Smooth muscle cell (in vitro differentiated cells): Measurements from ENCODE around the gene OR51E1. TPM values are rescaled to one million over a fixed set of nuclear protein-coding genes. Genes with fewer than 3 reads are reported as not detected.

Source experiments
- DNase-seq: peaks from one replicate; lab custom pipeline; 2025; ENCODE audit not compliant: unreplicated experiment; lab: John Stamatoyannopoulos, UW
- H2AFZ ChIP-seq: fragments of 200-600 bp; sonication (generic); 2 replicates; pipeline ENCODE4 v1.6.0; 2016; ENCODE audit warnings: antibody characterized with exemption, low read depth, mild to moderate bottlenecking
- H3F3A ChIP-seq: fragments of 200-600 bp; sonication (generic); 2 replicates; pipeline ENCODE4 v1.6.0; 2017; ENCODE audit warnings: antibody characterized with exemption, low read depth
- H3K27ac ChIP-seq: fragments of 200-600 bp; sonication (generic); 2 replicates; pipeline ENCODE4 v1.5.1; 2016; ENCODE audit warnings: low read depth, mild to moderate bottlenecking
- H3K27me3 ChIP-seq: fragments of 200-600 bp; sonication (generic); 2 replicates; pipeline ENCODE4 v1.6.1; 2016; ENCODE audit warnings: low read depth, mild to moderate bottlenecking
- H3K36me3 ChIP-seq: fragments of 200-600 bp; sonication (generic); 2 replicates; pipeline ENCODE4 v1.5.1; 2016; ENCODE audit warnings: low read depth
- H3K4me1 ChIP-seq: fragments of 200-600 bp; sonication (generic); 2 replicates; pipeline ENCODE4 v1.5.1; 2016; ENCODE audit warnings: low read depth
- H3K4me2 ChIP-seq: fragments of 200-600 bp; sonication (generic); 2 replicates; pipeline ENCODE4 v1.6.0; 2016; ENCODE audit warnings: mild to moderate bottlenecking
- H3K4me3 ChIP-seq: fragments of 200-600 bp; sonication (generic); 2 replicates; pipeline ENCODE4 v1.5.1; 2016; ENCODE audit warnings: mild to moderate bottlenecking
- H3K79me2 ChIP-seq: fragments of 200-600 bp; sonication (generic); 2 replicates; pipeline ENCODE4 v1.6.0; 2016; ENCODE audit warnings: low read depth, mild to moderate bottlenecking
- H3K9ac ChIP-seq: fragments of 200-600 bp; sonication (generic); 2 replicates; pipeline ENCODE4 v1.6.0; 2016; ENCODE audit warnings: low read depth
- H3K9me3 ChIP-seq: fragments of 200-600 bp; sonication (generic); replicated peaks from 2 replicates; pipeline ENCODE4 v1.5.1; 2016; ENCODE audit warnings: low read depth
- H4K20me1 ChIP-seq: fragments of 200-600 bp; sonication (generic); 2 replicates; pipeline ENCODE4 v1.6.0; 2016; ENCODE audit warnings: low read depth
- WGBS: methylation state at CpG from one replicate; pipeline ENCODE4 v1.1.7; 2016; ENCODE audit warnings: low lambda C conversion rate; 5-methylcytosine and 5-hydroxymethylcytosine counted together
- polyA plus RNA-seq: library from polyadenylated mRNA; unstranded; fragments of >200 nt; fragmentation: Nextera tagmentation; extraction: Ambion mirVana; gene quantifications from 2 replicates; pipeline ENCODE4 v1.2.1, GENCODE V29; 2016
- total RNA-seq: library from RNA; depleted of rRNA; stranded (reverse); fragments of >200 nt; gene quantifications from 2 replicates; pipeline ENCODE4 v1.2.3, GENCODE V29; 2014
- TF ChIP-seq, protein P1 (sequence below): fragments of 200-600 bp; sonication (generic); IDR thresholded peaks from 2 replicates; pipeline ENCODE4 v1.5.1; 2017; ENCODE audit warnings: borderline replicate concordance, mild to moderate bottlenecking, antibody characterized with exemption; ENCODE audit not compliant: insufficient read depth, poor library complexity, severe bottlenecking

OR51E1 gene
- total and polyA plus RNA-seq, 2 experiments from 2014 or later = not detected

- WGBS = 87% methylated on average over 2 of the region's 2 CpGs
- H3K27me3 ChIP-seq = no peaks in the 10 kb centered on the region
Observed at GRCh38 chr11:4636136-4636535, 7.6 kb upstream of the OR51E1 start.

GRCh38 chr11:4636962-4637661 is 6.7 kb upstream of the OR51E1 start, which contains the start of gene OR51D1:
OR51D1 (plus strand) TSS chr11:4637477; CDS start chr11:4639791, 2,314 bp downstream.
- Histone ChIP-seq H3K27me3 (no peaks in the 10 kb centered on the region), H3K9ac (no peak within 1 kb of the TSS), H3K79me2 (no peaks in the 10 kb centered on the region), H4K20me1 (no peaks in the 10 kb centered on the region), H3F3A (no peaks in the 10 kb centered on the region), H3K4me3 (peak within 1 kb of the TSS; percentile 38), H3K36me3 (no peaks in the 10 kb centered on the region), H3K27ac (no peak within 1 kb of the TSS), H3K4me2 (peak within 1 kb of the TSS; percentile 80), H3K4me1 (no peaks in the 10 kb centered on the region), H3K9me3 (no peaks in the 10 kb centered on the region), H2AFZ (peak within 1 kb of the TSS; percentile 79)
- DNase-seq = peak; percentile 43
- TF ChIP-seq, protein P1, sequence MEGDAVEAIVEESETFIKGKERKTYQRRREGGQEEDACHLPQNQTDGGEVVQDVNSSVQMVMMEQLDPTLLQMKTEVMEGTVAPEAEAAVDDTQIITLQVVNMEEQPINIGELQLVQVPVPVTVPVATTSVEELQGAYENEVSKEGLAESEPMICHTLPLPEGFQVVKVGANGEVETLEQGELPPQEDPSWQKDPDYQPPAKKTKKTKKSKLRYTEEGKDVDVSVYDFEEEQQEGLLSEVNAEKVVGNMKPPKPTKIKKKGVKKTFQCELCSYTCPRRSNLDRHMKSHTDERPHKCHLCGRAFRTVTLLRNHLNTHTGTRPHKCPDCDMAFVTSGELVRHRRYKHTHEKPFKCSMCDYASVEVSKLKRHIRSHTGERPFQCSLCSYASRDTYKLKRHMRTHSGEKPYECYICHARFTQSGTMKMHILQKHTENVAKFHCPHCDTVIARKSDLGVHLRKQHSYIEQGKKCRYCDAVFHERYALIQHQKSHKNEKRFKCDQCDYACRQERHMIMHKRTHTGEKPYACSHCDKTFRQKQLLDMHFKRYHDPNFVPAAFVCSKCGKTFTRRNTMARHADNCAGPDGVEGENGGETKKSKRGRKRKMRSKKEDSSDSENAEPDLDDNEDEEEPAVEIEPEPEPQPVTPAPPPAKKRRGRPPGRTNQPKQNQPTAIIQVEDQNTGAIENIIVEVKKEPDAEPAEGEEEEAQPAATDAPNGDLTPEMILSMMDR = peak; percentile 89
- 37% methylated on average over 21 of the region's 21 CpGs for WGBS

More at GRCh38 chr11:4636136-4636535, 7.6 kb upstream of the OR51E1 start:
- H3K9me3 ChIP-seq = no peaks in the 10 kb centered on the region
- H3K9ac ChIP-seq = no peak overlapping the region
- no peaks in the 10 kb centered on the region for H4K20me1 ChIP-seq
- TF ChIP-seq, protein P1 = no peak
- H3K36me3 ChIP-seq = no peaks in the 10 kb centered on the region
- H3F3A ChIP-seq = no peaks in the 10 kb centered on the region
- H3K4me1 ChIP-seq = no peaks in the 10 kb centered on the region
- no peaks in the 10 kb centered on the region for H3K79me2 ChIP-seq
- H2AFZ ChIP-seq = peak overlapping the region; percentile 45
- no peak overlapping the region for H3K27ac ChIP-seq
- H3K4me3 ChIP-seq = no peak overlapping the region
- H3K4me2 ChIP-seq = no peak overlapping the region
- DNase-seq = no peak

DNA sequence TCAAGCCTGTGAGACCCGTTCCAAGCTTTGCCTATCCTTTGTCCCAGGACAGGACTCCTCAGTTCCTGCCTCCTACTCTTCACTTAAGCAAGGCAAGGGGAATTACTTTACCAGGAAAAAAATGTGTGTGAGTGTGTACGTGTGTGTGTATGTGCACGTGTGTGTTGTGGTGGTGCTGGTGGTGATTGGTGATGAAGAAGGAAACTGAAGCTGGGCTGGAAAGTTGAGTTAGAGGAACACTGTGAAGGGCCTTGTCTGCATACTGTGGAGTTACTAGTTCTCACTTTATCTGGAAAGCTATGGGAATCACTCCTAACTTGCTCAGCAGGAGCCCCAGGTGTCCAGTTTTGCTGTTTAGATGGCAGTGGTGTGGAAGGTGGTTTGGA is 6.1 kb upstream of the OR51E1 start:
- Histone ChIP-seq H3K9me3 (no peaks in the 10 kb centered on the region), H3F3A (no peaks in the 10 kb centered on the region), H2AFZ (no peak overlapping the region), H3K4me2 (no peak overlapping the region), H4K20me1 (no peaks in the 10 kb centered on the region), H3K36me3 (no peaks in the 10 kb centered on the region), H3K27ac (no peak overlapping the region), H3K4me1 (no peaks in the 10 kb centered on the region), H3K9ac (no peak overlapping the region), H3K4me3 (no peak overlapping the region), H3K79me2 (no peaks in the 10 kb centered on the region), H3K27me3 (no peaks in the 10 kb centered on the region)
- 83% methylated on average over 3 of the region's 3 CpGs for WGBS
- no peak for DNase-seq
- TF ChIP-seq, protein P1 = no peak

DNA sequence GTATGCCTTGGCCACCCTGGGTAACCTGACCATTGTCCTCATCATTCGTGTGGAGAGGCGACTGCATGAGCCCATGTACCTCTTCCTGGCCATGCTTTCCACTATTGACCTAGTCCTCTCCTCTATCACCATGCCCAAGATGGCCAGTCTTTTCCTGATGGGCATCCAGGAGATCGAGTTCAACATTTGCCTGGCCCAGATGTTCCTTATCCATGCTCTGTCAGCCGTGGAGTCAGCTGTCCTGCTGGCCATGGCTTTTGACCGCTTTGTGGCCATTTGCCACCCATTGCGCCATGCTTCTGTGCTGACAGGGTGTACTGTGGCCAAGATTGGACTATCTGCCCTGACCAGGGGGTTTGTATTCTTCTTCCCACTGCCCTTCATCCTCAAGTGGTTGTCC is 3.9 kb upstream of the OR51E1 start:
- WGBS = 92% methylated on average over 6 of the region's 6 CpGs
- TF ChIP-seq, protein P1 = no peak
- Histone ChIP-seq H3K9me3 (no peaks in the 10 kb centered on the region), H3K4me2 (no peak overlapping the region), H3K9ac (no peak overlapping the region), H2AFZ (no peak overlapping the region), H3F3A (no peaks in the 10 kb centered on the region), H3K79me2 (no peaks in the 10 kb centered on the region), H4K20me1 (no peaks in the 10 kb centered on the region), H3K4me3 (no peak overlapping the region), H3K27ac (no peak overlapping the region), H3K27me3 (no peaks in the 10 kb centered on the region), H3K36me3 (no peaks in the 10 kb centered on the region), H3K4me1 (no peaks in the 10 kb centered on the region)
- no peak for DNase-seq
